ENCODE data around the gene C16orf74.

The C16orf74 gene

DNA sequence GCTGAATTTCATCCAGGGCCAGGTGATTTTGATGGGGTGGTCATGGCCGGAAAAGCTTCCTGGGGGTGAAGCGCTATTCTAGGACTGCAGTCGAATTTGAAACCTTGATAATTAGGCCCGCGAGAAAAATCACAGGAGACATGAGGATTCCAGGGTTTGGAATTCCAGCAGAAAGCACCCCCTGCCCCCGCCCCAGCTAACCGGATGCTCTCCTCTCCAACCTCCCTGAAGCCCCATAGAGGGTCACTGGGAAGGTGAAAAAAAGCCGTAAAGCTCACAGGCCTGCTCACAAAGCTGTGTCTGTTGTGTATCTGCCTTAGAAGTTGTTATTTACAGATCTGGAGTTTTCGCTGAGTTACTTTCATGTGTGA lies 61.0 kb downstream of the C16orf74 start:
- no peak for DNase-seq

DNA sequence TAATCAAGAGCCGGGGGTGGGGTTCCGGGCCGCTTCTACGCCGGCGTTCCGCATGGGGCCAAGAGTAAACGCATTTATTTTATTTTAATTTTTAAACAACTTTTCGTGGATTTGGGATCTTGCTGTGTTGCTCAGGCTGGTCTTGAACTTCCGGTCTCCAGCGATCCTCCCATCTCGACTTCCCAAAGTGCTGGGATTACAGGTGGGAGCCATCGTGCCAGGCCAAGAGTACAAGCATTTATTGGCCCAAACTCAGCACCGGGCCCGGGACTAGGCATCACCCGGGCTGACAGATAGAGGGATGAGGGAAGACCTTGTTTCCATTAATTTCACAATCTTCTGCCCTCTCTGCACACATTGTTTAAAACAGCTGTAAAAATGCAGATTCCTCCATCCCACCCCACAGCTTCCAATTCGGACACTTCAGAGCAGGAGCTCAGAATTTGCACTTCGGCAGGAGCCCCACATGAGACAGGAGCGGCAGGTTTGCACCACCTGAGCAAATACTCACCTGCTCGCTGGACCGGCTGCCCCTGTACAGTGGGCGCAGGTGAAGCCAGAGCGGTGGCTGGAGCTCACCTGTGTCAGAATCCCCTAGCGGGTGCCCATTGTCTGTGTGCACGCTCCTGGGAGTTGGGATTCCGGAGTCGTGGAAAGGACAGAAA lies 61.5 kb downstream of the C16orf74 start:
- DNase-seq: no peak

DNA sequence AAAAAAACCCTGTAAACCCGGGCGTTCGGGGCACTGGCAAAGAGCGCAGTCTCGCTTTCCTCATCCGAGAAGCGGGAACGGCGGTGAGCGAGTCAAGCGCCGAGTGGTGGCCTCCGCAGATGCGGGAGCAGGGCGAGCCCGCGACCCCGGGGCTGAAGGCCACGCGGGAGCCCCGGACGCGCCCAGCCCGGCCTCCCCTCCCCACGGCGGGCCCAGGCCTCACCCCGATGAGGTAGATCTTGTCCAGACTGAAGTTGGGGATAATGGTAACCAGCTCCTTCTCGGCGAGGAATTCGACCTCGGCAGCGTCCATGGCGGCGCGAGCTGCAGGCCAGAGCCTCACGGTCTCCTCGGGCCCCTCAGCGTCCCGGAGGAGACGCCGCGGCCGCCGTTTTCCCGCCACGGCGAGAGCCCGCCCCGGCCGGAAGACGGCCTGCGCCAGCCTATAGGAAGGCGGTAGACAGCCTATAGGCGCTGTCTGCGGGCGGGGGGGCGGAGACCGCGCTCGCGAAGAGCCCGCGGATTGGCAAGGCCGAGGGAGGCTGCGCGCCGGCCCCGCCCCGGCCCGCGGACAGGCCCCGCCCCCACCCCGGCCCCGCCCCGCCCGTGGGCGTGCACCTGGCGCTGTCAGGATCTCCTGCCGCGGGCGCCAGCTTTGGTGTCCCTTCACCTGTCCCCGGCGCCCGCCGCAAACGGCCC lies 62.2 kb downstream of the C16orf74 start, which contains the start of gene GINS2:
TSS of gene GINS2 (minus strand) at position 369 of the 699 bp plus-strand sequence. CDS start at position 313, 56 bp downstream.
- DNase-seq: peak; percentile 88

DNA sequence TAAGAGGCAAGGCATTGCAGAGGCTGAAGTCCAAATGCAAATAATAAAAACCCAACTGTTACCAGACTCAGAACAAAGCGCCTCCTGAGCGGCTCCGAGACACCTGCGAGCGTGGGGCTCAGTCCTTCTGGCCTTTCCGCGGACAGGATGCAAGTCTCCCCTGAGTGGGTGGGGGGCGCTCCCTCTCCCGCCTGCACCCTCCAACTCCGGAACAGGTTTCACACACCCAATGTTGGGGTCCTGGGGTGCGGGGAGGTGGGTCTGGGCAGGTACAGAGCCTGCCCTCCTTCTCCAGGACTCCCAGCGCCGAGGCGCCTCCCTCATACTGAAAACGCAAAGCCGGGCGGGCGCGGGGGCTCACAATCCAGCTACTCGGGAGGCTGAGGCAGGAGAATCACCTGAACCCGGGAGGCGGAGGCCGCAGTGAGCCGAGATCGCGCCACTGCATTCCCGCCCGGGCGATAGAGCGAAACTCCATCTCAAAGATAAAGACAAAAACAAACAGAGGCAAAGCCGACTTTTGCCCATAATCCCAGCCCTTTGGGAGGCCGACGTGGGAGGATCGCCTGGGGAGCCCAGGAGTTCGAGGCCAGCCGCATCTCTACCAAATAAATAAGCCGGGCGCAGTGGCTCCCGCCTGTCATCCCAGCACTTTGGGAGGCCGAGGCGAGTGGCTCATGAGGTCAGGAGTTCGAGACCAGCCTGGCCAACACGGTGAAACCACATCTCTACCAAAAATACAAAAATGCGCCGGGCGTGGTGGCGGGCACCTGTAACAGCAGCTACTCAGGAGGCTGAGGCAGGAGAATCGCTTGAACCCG lies 63.0 kb downstream of the C16orf74 start:
- no peak for DNase-seq

DNA sequence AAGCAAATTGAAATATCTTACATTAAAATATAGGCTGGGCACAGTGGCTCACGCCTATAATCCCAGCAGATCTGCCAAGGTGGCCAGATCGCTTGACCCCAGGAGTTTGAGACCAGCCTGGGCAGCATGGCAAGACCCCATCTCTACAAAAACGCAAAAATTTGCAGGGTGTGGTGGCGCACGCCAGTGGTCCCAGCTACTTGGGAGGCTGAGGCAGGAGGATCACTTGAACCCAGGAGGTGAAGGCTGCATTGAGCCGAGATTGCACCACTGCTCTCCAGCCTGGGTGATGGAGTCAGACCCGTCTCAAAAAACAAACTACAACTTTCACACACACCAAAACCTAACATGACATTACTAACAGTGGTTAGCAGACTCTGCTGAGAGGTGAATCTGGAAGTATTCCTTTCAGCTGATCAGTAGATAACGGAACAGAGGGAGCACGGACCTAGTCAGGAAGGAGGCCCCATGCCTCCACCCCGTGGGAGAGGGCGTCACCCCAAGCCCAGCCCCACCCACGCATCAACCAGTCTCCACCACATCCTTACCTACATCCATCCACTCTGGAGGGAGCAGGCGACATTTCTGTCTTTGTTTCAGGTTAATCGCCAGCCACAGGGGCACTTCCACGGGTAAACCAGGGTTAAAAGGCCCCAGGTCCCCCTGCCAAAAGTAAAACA lies 63.8 kb downstream of the C16orf74 start:
- peak; percentile 44 for DNase-seq

DNA sequence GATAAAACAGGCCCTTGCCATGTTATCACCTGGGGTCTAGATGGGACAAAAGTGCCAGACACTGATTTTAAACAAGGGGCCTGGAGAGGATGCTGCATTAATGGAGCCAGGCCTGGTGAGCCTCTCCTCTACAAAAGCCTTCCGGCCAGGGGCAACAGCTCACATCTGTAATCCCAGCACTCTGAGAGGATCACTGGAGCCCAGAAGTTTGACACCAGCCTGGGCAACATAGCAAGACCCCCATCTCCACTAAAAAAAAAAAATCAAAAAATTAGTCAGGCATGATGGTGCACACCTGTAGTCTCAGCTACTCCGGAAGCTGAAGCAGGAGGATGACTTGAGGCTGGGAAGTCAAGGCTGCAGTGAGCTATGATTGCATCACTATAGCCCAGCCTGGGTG lies 65.6 kb downstream of the C16orf74 start:
- no peak for DNase-seq

DNA sequence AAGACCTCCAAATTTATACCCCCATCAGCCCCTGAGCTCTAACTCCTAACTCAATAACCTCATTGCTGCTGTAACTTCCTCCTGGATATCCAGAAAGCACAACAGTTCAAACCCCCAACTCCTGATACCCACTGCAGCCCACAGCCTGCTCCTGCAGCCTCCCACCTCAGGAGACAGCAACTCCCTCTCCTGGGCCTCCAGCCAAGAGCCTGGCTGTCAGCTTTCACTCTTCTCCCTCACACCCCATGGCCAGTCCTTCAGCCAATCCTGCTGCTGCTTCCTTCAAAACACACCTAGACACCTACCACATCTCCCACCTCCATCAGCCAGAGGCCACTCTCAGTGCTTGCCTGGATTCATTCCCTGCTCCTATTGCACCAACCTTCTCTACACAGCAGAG lies 67.5 kb downstream of the C16orf74 start:
- DNase-seq: no peak

DNA sequence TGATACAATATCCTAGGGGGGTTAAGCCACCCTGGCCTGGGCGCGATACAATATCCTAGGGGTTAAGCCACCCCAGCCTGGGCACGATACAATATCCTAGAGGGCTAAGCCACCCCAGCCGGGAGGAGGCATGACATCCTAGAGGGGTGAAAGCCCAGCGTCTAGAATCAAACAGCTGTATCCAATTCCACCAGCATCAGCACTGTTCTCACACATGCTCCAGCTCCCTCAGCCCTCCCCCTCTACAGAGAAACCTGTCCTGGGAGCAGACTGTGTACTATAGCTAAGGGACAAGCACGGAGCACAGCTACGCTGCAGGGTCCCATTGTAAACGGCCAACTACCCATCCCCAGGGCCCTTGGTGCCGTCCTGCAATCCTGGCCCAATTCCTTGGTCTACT lies 68.4 kb downstream of the C16orf74 start:
- DNase-seq: no peak

DNA sequence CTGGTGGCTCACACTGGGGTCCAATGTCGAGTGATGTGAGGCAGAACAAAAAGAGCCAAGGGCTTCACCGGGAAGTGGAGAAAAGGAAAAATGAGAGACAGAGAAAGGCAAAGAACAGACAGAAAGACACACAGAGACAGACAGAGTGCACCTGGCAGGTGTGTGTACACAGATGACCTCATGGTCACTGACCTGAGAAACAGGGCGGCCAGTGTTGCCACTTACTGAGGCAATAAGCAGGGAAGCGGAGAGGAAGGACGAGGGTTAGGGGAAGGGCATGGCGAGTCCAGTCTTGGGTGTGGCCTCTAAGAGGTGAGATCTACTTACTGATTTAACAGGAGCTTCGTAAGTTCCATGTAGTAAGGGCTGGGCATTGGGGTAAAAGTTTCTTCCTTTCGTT lies 69.6 kb downstream of the C16orf74 start:
- DNase-seq: no peak

DNA sequence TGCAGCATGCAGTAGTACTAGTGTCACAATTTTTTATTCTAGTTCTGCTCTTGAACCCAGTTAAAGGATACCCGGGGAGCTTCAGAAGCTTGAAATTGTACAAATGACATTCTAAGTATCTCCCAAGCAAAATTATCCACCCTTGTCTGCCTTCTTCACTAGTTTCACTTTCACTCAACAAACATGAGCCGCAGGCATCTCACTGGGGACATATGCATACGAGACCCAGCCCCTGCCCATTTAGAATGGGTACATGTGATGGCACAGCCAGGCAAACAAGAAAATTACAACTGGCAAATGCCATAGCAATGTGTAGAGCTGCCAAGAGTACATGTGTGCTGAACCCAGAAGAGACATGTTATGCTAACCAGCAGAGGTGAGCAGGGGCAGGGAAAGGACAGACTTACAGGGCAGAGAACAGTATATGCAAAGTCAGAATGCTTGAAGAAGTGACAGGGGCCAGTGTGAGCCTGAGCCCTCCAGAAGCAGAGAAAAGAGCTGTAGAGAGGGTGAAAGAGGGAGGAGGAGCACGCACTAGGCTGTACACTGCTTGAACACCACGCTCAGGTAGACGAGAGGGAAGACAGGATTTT lies 70.4 kb downstream of the C16orf74 start:
- no peak for DNase-seq

DNA sequence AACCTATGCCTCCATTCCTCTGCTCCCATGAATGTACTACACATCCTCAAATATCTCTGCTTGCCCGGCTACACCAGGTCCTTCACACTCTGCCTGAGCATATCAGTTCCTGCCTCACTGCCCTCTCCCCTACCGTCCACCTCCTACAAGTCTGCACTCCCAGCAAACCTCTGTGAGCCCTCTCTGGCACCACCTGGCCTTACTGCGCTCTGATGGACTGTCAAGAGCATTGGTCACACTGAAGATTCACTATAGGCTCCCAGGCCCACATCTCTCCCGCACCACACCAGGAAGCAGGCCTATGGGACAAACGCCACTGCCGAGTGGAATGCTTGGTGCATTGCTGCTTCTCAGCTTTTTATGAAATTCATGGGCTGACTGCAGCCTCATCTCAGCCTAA lies 71.0 kb downstream of the C16orf74 start:
- DNase-seq: no peak

DNA sequence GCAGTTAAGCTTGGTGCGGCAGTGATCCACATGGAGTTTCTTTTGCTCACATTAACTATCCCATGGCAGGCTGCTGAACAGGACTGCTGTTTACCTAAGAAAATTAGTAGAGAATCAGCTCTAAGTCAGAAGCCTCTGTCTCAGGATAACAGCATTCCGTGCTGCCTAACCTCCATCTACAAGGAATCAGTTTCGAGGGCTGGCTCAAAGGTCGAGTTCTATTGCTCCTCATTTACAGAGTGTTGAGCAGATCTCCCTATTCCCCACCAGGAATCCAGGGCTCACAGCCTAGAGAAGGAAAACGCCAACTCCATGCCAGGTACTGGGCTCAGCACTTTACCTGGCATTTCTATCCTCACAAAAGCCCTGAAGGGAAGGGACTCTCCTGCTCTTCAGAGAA lies 72.1 kb downstream of the C16orf74 start:
- DNase-seq: no peak

DNA sequence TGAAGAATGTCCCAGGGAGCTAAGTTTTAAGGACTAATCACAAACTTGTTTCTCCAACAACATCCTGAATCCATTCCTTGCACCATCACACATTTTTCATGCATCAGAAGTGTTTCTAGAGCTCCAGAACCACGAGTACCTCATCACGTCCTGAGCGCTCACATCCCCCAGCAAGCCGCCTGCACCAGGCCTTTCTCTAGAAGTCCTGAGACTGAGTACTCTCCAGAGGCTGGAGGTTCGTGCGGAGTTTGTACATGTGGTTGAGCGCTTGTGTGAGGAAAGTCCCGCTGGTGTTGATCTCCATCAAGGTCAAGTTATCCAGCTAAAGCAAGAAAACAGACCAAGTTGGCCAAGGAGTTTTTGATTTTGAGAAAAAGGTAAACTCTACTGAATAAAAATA lies 72.9 kb downstream of the C16orf74 start:
- DNase-seq: no peak

DNA sequence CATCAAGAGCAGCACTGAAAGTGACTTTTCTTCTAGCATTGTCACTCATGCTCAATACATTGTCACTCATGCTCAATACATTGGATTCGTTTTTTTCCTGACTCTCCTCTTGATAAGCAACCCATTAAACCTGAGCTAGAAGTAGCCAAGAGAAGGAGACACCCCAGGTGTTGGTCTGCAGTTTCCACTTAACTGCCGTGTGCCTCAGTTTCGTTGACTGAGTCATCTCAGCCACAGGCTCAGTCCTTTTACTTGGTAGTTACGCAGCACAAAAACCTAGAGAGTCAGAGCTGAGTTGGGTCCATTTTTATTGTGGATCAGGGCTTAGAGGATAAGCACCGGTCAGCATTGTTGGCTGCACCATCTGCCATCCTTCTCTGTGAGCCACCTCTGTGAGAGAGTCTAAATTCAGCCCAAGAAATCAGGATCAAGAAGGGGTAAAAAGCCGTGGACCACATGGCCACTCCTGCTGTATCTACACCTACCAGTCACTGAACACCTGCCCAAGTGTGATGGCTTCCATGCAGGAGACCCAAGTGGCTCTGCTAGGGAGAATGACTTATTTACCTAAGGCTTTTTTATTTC lies 73.4 kb downstream of the C16orf74 start:
- DNase-seq: no peak

DNA sequence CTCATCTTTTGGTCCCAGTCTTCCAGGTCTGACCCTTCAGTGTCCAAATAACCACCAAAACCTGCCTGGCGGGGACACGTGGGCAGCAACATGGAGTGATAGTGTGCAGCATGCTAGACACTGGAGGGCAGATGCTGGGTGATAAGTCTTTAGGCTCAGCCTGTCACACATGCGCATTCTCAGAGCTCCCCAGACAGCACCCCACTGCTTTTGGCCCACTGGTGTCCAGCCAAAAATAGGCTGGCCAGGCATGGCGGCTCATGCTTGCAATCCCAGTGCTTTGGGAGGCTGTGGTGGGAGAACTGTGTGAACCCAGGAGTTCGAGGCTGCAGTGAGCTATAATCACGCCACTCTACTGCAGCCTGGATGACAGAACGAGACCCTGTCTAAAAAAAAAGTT lies 74.4 kb downstream of the C16orf74 start:
- no peak for DNase-seq

DNA sequence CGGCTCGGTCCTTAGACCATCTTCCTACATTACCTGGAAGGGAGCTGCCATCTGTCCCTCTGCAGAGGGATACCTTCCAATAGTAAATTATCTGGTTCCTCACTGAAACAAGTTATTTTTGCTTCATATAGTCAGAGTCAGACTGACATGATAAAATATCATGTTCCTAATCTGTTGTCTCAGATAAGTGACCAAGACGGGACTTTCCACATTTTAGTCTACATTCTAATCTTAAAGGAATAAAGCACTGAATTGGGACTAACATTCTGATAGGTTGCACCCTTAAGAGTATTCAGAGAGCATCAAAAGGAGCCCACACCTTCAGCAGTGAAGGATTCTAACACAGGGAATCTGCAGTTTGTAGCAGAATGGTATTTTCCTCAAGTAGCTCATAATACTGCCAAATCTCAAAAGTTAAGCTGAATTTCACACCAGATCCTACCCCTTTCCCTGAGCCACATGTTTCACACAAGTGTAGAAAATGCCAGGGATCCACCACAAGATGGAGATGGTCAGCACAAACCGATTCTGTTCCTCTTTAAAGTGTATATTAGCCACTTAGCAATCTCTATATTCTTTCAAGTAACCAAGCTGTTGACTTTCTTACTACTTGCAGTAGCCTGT lies 75.5 kb downstream of the C16orf74 start:
- DNase-seq: no peak

DNA sequence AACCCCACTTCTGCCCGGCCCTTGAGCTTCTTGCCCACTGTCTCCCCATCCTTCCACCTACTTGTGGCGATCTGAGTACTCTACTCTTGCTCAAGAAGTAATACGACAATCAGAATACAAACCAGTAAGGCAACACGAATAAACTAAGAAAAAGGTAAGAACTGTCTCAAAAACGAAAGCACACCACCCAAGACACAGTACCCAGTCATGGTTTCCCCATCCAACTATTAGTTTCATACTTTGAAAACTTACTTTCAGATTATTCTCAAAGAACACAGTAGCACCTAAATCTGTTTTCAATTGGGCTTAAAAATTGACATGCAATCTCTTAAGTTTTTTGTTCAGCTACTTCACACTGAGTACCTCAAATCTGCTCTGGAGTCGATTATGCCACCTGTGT lies 76.1 kb downstream of the C16orf74 start:
- no peak for DNase-seq

DNA sequence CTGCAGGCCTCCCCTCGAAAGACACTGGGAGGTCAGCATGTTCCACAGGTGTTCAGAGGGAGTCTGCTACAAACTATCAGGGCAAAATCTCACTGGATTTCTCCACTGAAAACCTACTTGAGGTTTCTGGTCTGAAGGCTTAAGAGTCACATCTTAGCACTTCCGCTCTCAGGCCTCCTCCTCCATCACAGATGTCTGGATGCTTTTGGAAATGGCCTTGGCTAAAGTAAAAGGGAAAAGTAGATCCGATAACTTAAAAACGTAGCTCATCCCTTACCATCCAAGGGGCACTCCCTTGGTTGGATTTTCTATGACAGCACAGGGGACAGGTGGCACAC lies 76.5 kb downstream of the C16orf74 start:
- DNase-seq: no peak

DNA sequence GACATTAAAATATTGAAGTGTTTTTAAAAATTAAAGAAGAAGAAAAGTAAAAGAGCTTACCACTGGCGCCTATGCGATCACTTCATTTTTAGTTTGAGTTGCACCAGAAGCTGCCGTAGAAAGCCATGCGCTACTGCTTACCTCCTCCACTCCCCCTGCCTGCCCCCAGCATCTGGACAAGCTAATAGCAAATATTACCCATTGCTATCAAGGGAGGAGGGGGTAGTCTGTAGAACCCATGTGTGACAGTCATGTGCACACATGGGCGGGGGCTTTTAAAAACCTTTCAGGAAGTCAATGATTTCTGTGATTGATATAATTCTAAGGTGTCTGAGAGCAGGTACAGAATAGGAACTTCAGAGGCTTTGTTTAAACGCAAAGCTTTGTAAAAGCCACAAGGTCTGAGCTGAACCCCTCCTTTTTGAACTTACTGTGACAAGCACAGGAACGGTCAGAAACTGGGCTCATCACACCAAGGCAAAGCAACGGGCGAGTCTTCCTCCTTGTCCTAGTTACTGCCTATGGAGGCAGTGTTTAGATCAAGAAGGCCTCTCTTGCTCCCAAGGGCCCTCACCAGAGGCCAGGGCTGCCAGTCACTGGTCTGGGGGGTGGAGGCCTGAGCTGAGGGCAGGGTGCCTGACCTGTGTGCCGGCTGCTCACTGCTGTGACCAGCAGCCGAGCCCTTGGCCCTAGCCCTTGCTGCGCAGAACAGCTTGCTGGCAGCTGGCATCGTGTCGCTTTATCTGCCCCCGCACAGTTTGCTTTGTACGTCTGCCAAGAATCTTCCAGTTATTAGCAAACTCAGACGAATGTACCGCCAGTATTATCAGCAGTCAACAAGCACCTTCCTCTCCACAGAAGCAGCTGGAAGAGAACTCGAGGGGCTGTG lies 77.1 kb downstream of the C16orf74 start:
- no peak for DNase-seq

DNA sequence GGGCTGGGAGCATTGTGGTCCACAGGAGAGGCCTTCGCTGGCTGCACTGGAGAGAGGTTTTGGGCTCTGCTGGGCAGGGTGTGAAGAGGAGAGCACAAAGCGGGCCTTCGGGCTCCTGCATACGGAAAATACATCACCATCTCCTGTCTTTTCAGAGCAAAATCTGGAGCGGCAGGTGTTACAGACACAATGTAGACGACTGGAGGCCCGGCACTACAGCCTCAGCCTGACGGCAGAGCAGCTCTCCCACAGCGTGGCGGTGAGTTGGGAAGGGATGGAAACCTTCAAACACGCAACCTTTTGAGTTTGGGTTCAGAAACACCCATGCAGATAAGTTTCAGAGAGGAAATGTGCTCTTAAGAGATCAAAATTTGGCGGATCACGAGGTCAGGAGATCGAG lies 80.1 kb downstream of the C16orf74 start:
- DNase-seq: no peak
